ENCODE results near the gene KCNQ1. TPM values are rescaled to one million over a fixed set of nuclear protein-coding genes. Genes with fewer than 3 reads are reported as not detected.
A peak's percentile ranks its signal among the peaks of the same experiment; 100 is the strongest.

Gene KCNQ1
- total and polyA plus RNA-seq, 8 donors: 14.0 to 61.1 (median 46.7) TPM

- Histone ChIP-seq H3K4me1 (no peaks in the 10 kb centered on the region), H3K36me3 (no peaks in the 10 kb centered on the region), H3K9me3 (no peaks in the 10 kb centered on the region), H3K27me3 (no peaks in the 10 kb centered on the region), H3K4me3 (no peak overlapping the region), H3K27ac (no peak overlapping the region)
- 94 to 95% methylated on average over 9 of the region's 9 CpGs for WGBS, 2 donors
- no peak for TF ChIP-seq CTCF (IDR thresholded peaks at IDR 0.05)
- FAIRE-seq (no peak), ATAC-seq (no peak), DNase-seq (peak in 5 of 6 donors; percentile 3 to 53 (median 13))
- intact Hi-C loops (cut with DNase I): no loop called here
Observed at GRCh38 chr11:2770761-2771301, 326.0 kb downstream of the KCNQ1 start.

GRCh38 chr11:2771758-2772466, 327.1 kb downstream of the KCNQ1 start:
- TF ChIP-seq CTCF (IDR thresholded peaks at IDR 0.05): no peak
- no peaks in the 10 kb centered on the region for H3K4me1 ChIP-seq
- H3K9me3 ChIP-seq: no peaks in the 10 kb centered on the region
- FAIRE-seq (no peak), ATAC-seq (no peak), DNase-seq (peak in 5 of 6 donors; percentile 7 to 48 (median 11))
- intact Hi-C loops (cut with DNase I): no loop called here
- H3K27ac ChIP-seq: no peak overlapping the region
- no peaks in the 10 kb centered on the region for H3K36me3 ChIP-seq
- no peaks in the 10 kb centered on the region for H3K27me3 ChIP-seq
- WGBS, 2 donors: 94 to 95% methylated on average over 12 of the region's 12 CpGs
- H3K4me3 ChIP-seq: no peak overlapping the region

GRCh38 chr11:2772544-2773031, 327.8 kb downstream of the KCNQ1 start:
- no peaks in the 10 kb centered on the region for H3K27me3 ChIP-seq
- H3K9me3 ChIP-seq: no peaks in the 10 kb centered on the region
- intact Hi-C loops (cut with DNase I): no loop called here
- no peak overlapping the region for H3K27ac ChIP-seq
- H3K4me3 ChIP-seq: no peak overlapping the region
- ATAC-seq: no peak
- TF ChIP-seq CTCF (IDR thresholded peaks at IDR 0.05): no peak
- DNase-seq: peak in 4 of 6 donors; percentile 4 to 40 (median 24)
- FAIRE-seq: no peak
- H3K36me3 ChIP-seq: no peaks in the 10 kb centered on the region
- H3K4me1 ChIP-seq: no peaks in the 10 kb centered on the region
- WGBS, 2 donors: 96 to 97% methylated on average over 7 of the region's 7 CpGs

- no peak for ATAC-seq
Observed at GRCh38 chr11:2774173-2775082, 329.6 kb downstream of the KCNQ1 start.

More at GRCh38 chr11:2774173-2775082, 329.6 kb downstream of the KCNQ1 start:
- intact Hi-C loops (cut with DNase I): no loop called here
- WGBS, 2 donors: 94 to 96% methylated on average over 13 of the region's 13 CpGs
- H3K27ac ChIP-seq: no peak overlapping the region
- no peaks in the 10 kb centered on the region for H3K27me3 ChIP-seq
- H3K4me3 ChIP-seq: no peak overlapping the region
- FAIRE-seq: no peak
- H3K9me3 ChIP-seq: no peaks in the 10 kb centered on the region
- no peaks in the 10 kb centered on the region for H3K36me3 ChIP-seq
- peak in 4 of 6 donors; percentile 7 to 28 (median 8) for DNase-seq
- H3K4me1 ChIP-seq: peaks cover 14 to 16% (median 16%) of the 10 kb centered on the region in 3 donors
- TF ChIP-seq CTCF (IDR thresholded peaks at IDR 0.05): no peak
